ENCODE results near the gene LYPLAL1.

The LYPLAL1 gene

DNA sequence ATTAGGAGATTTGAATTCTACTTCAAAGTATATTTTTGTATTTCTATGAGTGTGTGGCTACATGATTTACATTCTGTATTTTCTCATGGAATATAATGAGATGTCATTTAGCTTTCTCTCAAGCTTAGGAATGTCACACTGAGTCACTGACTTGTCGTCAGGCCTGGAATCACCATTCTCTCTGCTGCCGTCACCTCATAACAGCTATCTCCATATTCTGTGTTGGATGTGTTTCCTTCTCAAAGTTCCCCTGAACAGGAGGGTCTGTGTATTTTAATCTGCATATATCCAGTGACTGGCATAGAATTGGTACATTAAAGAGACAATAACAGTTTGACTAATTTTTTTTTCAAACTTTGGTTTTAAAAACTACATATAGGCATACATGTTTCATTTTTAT is 35.9 kb downstream of the LYPLAL1 start:
- in situ Hi-C loops (cut with MboI; ENCODE audit: low sequenced_read_pairs), result loop anchor here (25.0 kb wide), 1 partner anchor 178 kb away; no protein-coding TSS in a partner anchor
- no peak for DNase-seq (ENCODE audit: low spot score in 2 of 2)
- H3K36me3 ChIP-seq (replicated peaks), result no peaks in the 10 kb centered on the region; the same call in none of the 2 replicates
- no peak overlapping the region for H3K4me3 ChIP-seq
- H3K27me3 ChIP-seq (ENCODE audit: low read depth), result no peaks in the 10 kb centered on the region
- H3K4me1 ChIP-seq, result no peaks in the 10 kb centered on the region; the same call in 1 of the 2 replicates
- no peaks in the 10 kb centered on the region for H3K9me3 ChIP-seq

DNA sequence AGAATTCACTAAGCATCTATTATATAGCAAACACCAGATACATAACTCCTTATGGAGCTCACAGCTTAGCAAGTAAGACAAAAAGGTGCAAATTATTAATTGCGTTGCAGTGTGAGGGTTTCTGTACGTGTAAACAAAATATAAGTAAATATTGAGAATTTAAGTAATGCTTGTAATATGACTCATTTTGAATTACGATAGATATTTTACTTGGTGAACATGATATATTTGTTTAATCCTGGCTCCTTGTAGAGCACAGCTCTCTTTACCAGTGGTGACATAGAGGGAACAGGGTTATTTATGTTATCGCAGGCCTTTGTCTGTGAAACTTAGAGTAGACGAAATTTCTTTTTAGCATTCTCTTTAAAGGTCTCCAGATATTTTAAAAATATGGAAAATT is 36.4 kb downstream of the LYPLAL1 start:
- Histone ChIP-seq H3K9me3 (no peaks in the 10 kb centered on the region), H3K27me3 (ENCODE audit: low read depth) (no peaks in the 10 kb centered on the region), H3K4me3 (no peak overlapping the region), H3K36me3 (replicated peaks) (no peaks in the 10 kb centered on the region; the same call in none of the 2 replicates), H3K4me1 (no peaks in the 10 kb centered on the region; the same call in 1 of the 2 replicates)
- DNase-seq (ENCODE audit: low spot score in 2 of 2), result no peak
- in situ Hi-C loops (cut with MboI; ENCODE audit: low sequenced_read_pairs), result loop anchor here (25.0 kb wide), 1 partner anchor 177 kb away; no protein-coding TSS in a partner anchor

DNA sequence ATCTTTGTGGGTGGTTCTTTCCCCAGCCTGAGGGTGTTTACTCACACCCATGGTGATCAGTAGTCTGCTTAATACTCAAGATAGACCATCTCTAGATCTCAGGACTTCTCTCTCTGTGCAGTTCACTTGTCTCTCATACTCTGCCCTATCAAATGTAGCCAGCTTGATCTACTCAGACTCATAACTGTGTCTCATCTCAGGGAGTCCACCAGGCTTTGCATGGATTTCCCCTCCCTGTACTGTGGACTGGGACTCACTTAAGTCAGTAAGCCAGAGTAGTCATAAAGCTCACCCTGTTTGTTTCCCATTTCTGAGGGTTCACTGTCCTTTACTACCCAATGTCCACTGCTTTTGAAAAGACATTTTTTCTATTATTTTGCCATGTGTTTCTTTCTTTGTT is 41.8 kb downstream of the LYPLAL1 start:
- Histone ChIP-seq H3K36me3 (replicated peaks) (no peaks in the 10 kb centered on the region; the same call in none of the 2 replicates), H3K4me3 (no peak overlapping the region), H3K27me3 (ENCODE audit: low read depth) (no peaks in the 10 kb centered on the region), H3K4me1 (no peaks in the 10 kb centered on the region), H3K9me3 (no peaks in the 10 kb centered on the region)
- in situ Hi-C loops (cut with MboI; ENCODE audit: low sequenced_read_pairs), result loop anchor here (25.0 kb wide), 1 partner anchor 172 kb away; no protein-coding TSS in a partner anchor
- no peak for DNase-seq (ENCODE audit: low spot score in 2 of 2)

DNA sequence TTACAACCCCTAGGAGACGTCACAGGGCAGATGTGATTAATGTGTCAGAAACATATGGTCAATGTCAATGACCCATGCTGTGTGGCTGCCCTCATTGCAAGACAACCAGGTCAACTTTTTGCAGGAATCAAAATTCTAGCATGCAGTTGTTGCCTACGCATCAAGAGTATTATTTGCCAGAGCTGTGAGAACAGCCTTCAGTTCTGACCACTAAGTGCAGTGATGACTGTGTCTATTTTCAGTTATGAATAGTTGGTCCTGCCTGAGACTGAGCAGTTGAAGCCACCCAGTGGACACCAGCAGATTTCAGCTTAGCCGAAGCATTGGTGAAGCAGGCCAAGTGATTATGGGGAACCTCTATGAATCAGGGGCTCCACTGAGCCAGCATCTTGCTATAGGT is 47.3 kb downstream of the LYPLAL1 start:
- in situ Hi-C loops (cut with MboI; ENCODE audit: low sequenced_read_pairs), result loop anchor here (25.0 kb wide), 1 partner anchor 166 kb away; no protein-coding TSS in a partner anchor

DNA sequence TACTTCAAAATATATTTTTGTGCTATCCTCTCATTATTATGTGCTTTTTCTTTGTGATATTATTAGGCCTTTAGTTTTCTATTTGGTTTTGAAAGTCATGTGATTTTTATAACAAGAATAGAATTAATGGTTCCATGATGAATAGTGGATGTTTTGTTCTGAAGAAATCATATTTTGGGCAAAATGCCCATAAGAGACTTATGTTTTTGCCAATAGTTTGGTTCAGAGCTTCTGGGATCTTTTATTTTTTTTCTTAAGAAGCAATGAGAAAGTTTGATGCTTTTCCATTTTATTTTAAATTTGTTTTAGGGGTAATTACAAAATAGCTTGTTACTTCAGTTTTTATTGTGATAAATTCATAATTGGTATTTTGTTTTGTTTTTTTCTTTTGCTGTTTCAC is 49.8 kb downstream of the LYPLAL1 start:
- Histone ChIP-seq H3K4me3 (no peak overlapping the region), H3K36me3 (replicated peaks) (no peaks in the 10 kb centered on the region; the same call in 1 of the 2 replicates), H3K9me3 (no peaks in the 10 kb centered on the region), H3K4me1 (no peaks in the 10 kb centered on the region), H3K27me3 (ENCODE audit: low read depth) (no peaks in the 10 kb centered on the region)
- DNase-seq (ENCODE audit: low spot score in 2 of 2), result no peak
- in situ Hi-C loops (cut with MboI; ENCODE audit: low sequenced_read_pairs), result loop anchor here (25.0 kb wide), 1 partner anchor 164 kb away; no protein-coding TSS in a partner anchor

More for the DNA sequence above, 47.3 kb downstream of the LYPLAL1 start:
- H3K27me3 ChIP-seq (ENCODE audit: low read depth), result no peaks in the 10 kb centered on the region
- H3K9me3 ChIP-seq, result no peaks in the 10 kb centered on the region
- DNase-seq (ENCODE audit: low spot score in 2 of 2), result no peak
- no peaks in the 10 kb centered on the region; the same call in 1 of the 2 replicates for H3K36me3 ChIP-seq (replicated peaks)
- no peaks in the 10 kb centered on the region for H3K4me1 ChIP-seq
- no peak overlapping the region for H3K4me3 ChIP-seq

DNA sequence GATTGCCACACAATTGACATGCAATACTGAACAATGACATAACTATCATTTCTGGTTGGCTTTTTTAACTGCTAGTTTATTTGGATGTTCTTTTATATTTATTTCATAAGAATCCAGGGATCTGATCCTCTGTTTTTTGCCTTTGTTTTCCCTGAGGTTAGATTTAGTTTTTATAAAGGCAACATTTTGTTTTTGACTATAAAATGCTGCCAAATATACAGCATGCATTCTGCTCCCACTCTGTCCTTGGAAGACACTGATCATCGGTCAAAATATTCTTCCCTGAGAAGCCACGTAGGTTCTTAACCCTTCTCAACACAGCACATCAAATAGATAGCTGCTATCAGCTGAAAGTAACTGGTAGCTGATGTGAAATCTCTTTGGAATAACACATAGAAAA is 52.5 kb downstream of the LYPLAL1 start:
- H3K9me3 ChIP-seq, result no peaks in the 10 kb centered on the region
- DNase-seq (ENCODE audit: low spot score in 2 of 2), result no peak
- H3K4me3 ChIP-seq, result no peak overlapping the region
- no peaks in the 10 kb centered on the region; the same call in 1 of the 2 replicates for H3K36me3 ChIP-seq (replicated peaks)
- in situ Hi-C loops (cut with MboI; ENCODE audit: low sequenced_read_pairs), result no loop called here
- no peaks in the 10 kb centered on the region for H3K27me3 ChIP-seq (ENCODE audit: low read depth)
- H3K4me1 ChIP-seq, result no peaks in the 10 kb centered on the region

DNA sequence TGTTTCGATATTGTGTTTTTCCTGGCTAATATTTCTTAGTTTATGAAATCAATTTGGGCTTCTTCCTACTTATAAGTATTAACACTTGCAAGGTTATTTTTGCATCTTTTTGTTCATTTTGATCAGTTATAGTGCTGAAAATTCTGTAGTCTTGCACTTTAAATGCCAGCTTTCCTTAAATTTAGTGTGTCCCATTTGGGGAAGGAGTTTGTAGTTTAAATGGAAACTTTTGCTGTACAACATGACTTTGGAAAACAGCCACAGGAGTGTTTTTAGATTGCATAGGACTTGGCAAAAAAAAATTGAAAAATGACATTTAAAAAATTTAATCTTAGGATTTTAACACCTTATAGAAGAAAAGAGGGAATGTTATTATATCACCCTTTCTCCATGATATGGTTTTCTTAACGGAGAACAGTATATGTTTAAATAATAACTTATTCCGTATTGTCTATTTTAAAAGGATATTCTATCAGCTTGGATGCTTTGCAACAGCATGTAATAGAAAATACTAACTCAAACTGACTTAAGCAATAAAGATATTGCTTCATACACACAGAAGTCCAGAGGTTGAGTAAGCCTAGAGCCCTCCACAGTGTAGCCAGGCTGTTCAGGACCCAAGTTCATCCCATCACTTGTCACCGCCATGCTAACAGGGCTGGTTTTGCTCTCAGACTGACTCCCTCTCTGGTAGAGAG is 53.8 kb downstream of the LYPLAL1 start:
- Histone ChIP-seq H3K4me1 (no peaks in the 10 kb centered on the region), H3K36me3 (replicated peaks) (no peaks in the 10 kb centered on the region; the same call in 1 of the 2 replicates), H3K9me3 (no peaks in the 10 kb centered on the region), H3K27me3 (ENCODE audit: low read depth) (no peaks in the 10 kb centered on the region), H3K4me3 (no peak overlapping the region)
- no peak for DNase-seq (ENCODE audit: low spot score in 2 of 2)
- in situ Hi-C loops (cut with MboI; ENCODE audit: low sequenced_read_pairs), result no loop called here

DNA sequence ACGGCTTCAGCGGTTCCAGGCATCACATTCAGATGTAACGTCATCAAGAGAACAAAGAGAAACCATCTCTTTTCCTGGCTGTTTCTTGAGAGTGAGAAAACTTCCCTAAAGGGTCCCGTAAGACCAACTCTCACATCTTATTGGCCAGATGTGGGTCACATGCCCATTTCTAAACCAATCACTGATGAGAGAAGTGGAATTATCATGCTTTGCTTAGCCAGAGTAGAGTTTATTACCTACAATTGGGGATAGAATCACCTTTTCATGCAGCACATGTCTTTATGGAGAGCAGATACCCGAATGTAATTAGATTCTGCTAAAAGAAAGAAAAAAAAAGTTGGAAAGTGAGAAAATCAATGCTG is 54.4 kb downstream of the LYPLAL1 start:
- no peak for DNase-seq (ENCODE audit: low spot score in 2 of 2)
- Histone ChIP-seq H3K36me3 (replicated peaks) (no peaks in the 10 kb centered on the region; the same call in 1 of the 2 replicates), H3K4me1 (no peaks in the 10 kb centered on the region), H3K9me3 (no peaks in the 10 kb centered on the region), H3K27me3 (ENCODE audit: low read depth) (no peaks in the 10 kb centered on the region), H3K4me3 (no peak overlapping the region)
- in situ Hi-C loops (cut with MboI; ENCODE audit: low sequenced_read_pairs), result no loop called here

DNA sequence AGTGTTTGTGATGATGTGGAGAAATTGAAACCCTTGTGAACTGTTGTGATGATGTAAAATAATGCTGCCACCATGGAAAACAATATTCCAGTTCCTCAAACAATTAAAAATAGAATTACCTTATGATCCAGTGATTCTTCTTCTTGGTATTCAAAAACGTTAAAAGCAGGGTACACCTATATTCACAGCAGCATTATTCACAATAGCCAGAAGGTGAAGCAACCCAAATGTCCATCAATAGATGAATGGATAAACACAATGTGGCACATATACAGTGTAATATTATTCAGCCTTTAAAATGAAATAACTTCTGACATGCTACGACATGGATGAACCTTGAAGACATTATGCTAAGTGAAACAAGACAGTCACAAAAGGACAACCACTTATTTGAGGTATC is 59.2 kb downstream of the LYPLAL1 start:
- H3K27me3 ChIP-seq (ENCODE audit: low read depth), result no peaks in the 10 kb centered on the region
- no peak for DNase-seq (ENCODE audit: low spot score in 2 of 2)
- H3K9me3 ChIP-seq, result no peaks in the 10 kb centered on the region
- no peaks in the 10 kb centered on the region for H3K36me3 ChIP-seq (replicated peaks)
- in situ Hi-C loops (cut with MboI; ENCODE audit: low sequenced_read_pairs), result no loop called here
- no peak overlapping the region for H3K4me3 ChIP-seq
- no peaks in the 10 kb centered on the region for H3K4me1 ChIP-seq

DNA sequence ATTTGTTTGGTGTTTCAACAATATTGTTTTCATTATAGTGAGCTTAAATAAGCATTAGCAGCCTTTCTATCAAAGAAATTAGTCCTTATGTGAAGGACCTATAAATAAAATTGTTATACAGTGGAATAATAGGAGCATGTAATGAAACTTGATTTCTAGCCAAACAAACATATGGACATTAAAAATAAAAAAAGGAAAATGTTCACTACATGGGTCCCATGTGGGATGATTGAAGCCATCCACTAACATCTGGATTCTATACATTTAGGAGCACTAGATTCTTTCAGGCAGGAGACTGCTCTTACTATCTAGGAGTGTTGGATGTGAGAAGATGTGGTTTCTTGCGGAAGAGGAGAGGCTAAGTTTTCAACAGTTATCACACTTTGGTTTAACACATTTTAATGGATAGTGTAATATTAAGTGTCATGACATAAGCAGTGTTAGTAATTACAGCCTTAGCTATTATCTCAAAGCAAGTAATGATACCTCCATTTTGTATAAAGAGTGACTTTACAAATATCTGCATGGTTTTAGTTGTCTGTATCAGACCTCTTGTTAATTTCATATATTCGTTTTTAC is 62.3 kb downstream of the LYPLAL1 start:
- no peaks in the 10 kb centered on the region for H3K36me3 ChIP-seq (replicated peaks)
- no peak overlapping the region for H3K4me3 ChIP-seq
- no peaks in the 10 kb centered on the region for H3K27me3 ChIP-seq (ENCODE audit: low read depth)
- H3K4me1 ChIP-seq, result no peaks in the 10 kb centered on the region
- in situ Hi-C loops (cut with MboI; ENCODE audit: low sequenced_read_pairs), result no loop called here
- no peak for DNase-seq (ENCODE audit: low spot score in 2 of 2)
- no peaks in the 10 kb centered on the region for H3K9me3 ChIP-seq

DNA sequence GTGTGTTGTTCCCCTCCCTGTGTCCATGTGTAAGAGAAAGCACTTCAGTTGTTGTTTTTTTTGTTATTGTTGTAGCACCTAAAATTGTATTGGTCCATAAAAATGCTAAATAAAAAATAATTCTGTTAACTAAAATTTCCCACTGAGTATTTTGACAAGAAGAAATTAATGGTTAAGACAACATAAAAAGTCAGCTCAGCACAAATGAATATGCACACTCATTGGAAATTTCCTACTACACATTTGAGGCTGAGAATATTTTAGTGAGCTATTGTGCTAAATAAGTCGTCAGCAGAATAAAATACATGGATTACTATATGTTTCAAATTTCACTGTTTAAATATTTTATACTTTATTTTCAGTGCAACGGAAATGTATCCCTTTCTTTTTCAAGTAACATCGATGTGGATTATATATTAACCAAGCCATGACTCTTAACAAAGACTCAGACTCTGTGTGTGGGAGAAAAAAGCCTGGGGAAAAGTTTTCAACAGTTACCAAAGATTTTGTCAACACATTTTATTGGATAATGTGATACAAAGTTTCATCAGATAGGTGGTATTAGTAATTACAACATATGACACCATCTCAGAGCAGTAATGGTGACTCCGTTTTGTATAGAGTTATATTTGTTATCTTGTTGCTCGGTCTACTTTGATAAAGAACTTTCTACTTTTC is 63.4 kb downstream of the LYPLAL1 start:
- H3K4me3 ChIP-seq, result no peak overlapping the region

DNA sequence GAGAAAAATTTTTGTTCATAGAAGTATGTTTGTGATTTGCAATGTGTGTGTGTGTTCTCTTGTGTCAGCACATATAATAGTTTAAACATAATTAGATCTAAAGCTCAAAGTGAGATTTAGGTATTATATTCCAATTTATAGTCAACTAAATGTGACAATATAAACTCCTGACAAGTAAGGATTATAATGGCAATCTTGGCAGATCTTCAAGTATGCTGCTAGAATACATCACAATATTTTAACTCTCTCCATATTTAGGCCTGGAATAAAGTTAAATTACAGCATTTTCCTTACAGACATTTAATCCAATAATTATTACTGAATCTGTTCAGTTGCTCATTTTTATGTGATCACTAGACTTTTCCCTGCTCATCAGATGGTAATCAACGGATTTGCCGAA is 65.8 kb downstream of the LYPLAL1 start:
- no peaks in the 10 kb centered on the region for H3K36me3 ChIP-seq (replicated peaks)
- H3K4me1 ChIP-seq, result no peaks in the 10 kb centered on the region
- H3K4me3 ChIP-seq, result no peak overlapping the region
- no peaks in the 10 kb centered on the region for H3K27me3 ChIP-seq (ENCODE audit: low read depth)
- no peak for DNase-seq (ENCODE audit: low spot score in 2 of 2)
- H3K9me3 ChIP-seq, result no peaks in the 10 kb centered on the region
- in situ Hi-C loops (cut with MboI; ENCODE audit: low sequenced_read_pairs), result no loop called here

More for the DNA sequence above, 63.4 kb downstream of the LYPLAL1 start:
- no peaks in the 10 kb centered on the region for H3K9me3 ChIP-seq
- no peaks in the 10 kb centered on the region for H3K36me3 ChIP-seq (replicated peaks)
- DNase-seq (ENCODE audit: low spot score in 2 of 2), result no peak
- no peaks in the 10 kb centered on the region for H3K4me1 ChIP-seq
- H3K27me3 ChIP-seq (ENCODE audit: low read depth), result no peaks in the 10 kb centered on the region
- in situ Hi-C loops (cut with MboI; ENCODE audit: low sequenced_read_pairs), result no loop called here

DNA sequence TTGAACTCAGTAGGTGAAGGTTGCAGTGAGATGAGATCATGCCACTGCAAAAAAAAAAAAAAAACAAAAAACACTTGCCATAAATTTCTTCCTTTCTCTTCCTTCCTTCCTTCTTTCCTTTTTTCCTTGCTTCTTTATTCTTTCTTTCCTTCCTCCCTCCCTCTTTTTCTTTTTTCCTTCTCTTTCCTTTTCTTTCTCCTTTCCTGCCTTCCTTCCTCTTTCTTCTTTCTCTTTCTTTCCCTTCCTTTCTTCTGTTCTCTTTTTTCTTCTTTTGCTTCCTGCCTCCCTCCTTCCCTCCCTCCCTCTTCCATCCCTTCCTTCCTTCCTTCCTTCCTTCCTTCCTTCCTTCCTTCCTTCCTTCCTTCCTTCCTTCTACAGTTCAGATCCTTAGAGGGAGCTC is 71.2 kb downstream of the LYPLAL1 start:
- Histone ChIP-seq H3K9me3 (no peaks in the 10 kb centered on the region), H3K4me3 (no peak overlapping the region), H3K4me1 (no peaks in the 10 kb centered on the region), H3K36me3 (replicated peaks) (no peaks in the 10 kb centered on the region), H3K27me3 (ENCODE audit: low read depth) (no peaks in the 10 kb centered on the region)
- DNase-seq (ENCODE audit: low spot score in 2 of 2), result no peak
- in situ Hi-C loops (cut with MboI; ENCODE audit: low sequenced_read_pairs), result no loop called here

DNA sequence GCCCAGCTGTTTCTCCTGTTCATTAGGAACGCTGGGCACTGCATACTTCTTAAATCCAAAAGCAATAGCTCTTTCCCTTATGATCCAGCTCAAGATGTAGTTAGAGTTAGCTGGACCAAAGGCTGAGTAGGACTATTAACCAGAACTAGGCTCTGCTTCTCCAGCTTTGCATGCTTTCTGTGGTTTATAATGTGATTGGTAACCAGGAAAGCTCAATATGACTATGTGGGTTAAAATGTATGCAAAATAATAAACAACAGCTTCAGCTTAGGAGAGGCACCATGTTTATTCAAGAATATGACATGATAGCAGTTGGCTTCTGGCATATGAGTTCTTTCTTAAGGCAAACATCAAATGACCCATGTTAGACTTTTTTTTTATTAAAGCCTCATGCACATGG is 73.8 kb downstream of the LYPLAL1 start:
- in situ Hi-C loops (cut with MboI; ENCODE audit: low sequenced_read_pairs), result no loop called here
- Histone ChIP-seq H3K4me3 (no peak overlapping the region), H3K36me3 (replicated peaks) (no peaks in the 10 kb centered on the region), H3K4me1 (no peaks in the 10 kb centered on the region), H3K27me3 (ENCODE audit: low read depth) (no peaks in the 10 kb centered on the region), H3K9me3 (no peaks in the 10 kb centered on the region)
- DNase-seq (ENCODE audit: low spot score in 2 of 2), result no peak

Measured in HAP-1 (cell line).